HepG2 (cell line): Measurements from ENCODE around the gene PNN. TPM values are rescaled to one million over a fixed set of nuclear protein-coding genes. Genes with fewer than 3 reads are reported as not detected.

Source experiments
- ATM ChIP-seq: fragments of 450-650 bp; IDR thresholded peaks from 2 replicates; pipeline ENCODE4 v1.7.1; 2017; ENCODE audit warnings: mild to moderate bottlenecking, borderline replicate concordance
- BHLHE40 ChIP-seq: IDR thresholded peaks from 2 replicates; pipeline ENCODE4 v1.6.1; 2011; ENCODE audit warnings: low read length, improper control_type of control experiment
- DMTF1 ChIP-seq: sonication (generic); formaldehyde crosslinking; IDR thresholded peaks from 2 replicates; pipeline ENCODE4 v1.4.0; 2020; ENCODE audit warnings: mild to moderate bottlenecking, missing genetic modification reagents
- FOXA1 ChIP-seq, 2 experiments: fragments of 450-650 bp in 1 of 2; sonication (generic) in 1 of 2; formaldehyde crosslinking in 1 of 2; IDR thresholded peaks; 2 replicates each; pipeline versions ENCODE4 v1.4.0 to v1.6.1; 2016 to 2020; ENCODE audit warnings: missing genetic modification reagents in 1 of 2
- GATA4 ChIP-seq: sonication (generic); IDR thresholded peaks from 2 replicates; pipeline ENCODE4 v1.6.1; 2016; ENCODE audit warnings: antibody characterized with exemption, low read depth, borderline replicate concordance
- GFI1 ChIP-seq: sonication (generic); formaldehyde crosslinking; IDR thresholded peaks from 2 replicates; pipeline ENCODE4 v1.5.0; 2020; ENCODE audit warnings: missing genetic modification reagents, mild to moderate bottlenecking, borderline replicate concordance
- HNRNPK ChIP-seq: fragments of 200-400 bp; formaldehyde crosslinking; IDR thresholded peaks from 2 replicates; pipeline ENCODE4 v1.6.1; 2018; ENCODE audit warnings: low read length, low read depth, moderate library complexity, mild to moderate bottlenecking; ENCODE audit not compliant: poor library complexity, severe bottlenecking
- IKZF4 ChIP-seq: sonication (generic); formaldehyde crosslinking; IDR thresholded peaks from 2 replicates; pipeline ENCODE4 v1.5.1; 2020; ENCODE audit warnings: borderline replicate concordance, mild to moderate bottlenecking, low read depth, missing genetic modification reagents; ENCODE audit errors: not compliant biosample characterization
- JUN ChIP-seq: sonication (generic); formaldehyde crosslinking; IDR thresholded peaks from 2 replicates; pipeline ENCODE4 v1.4.0; 2020; ENCODE audit warnings: mild to moderate bottlenecking, missing genetic modification reagents
- KAT7 ChIP-seq: IDR thresholded peaks from 2 replicates; pipeline ENCODE4 v1.6.1; 2018; ENCODE audit warnings: borderline replicate concordance, missing compliant biosample characterization
- MATR3 ChIP-seq: sonication (generic); formaldehyde crosslinking; IDR thresholded peaks from 2 replicates; pipeline ENCODE4 v1.4.0; 2020; ENCODE audit warnings: missing genetic modification reagents
- PPARG ChIP-seq: conservative IDR thresholded peaks from 2 replicates; pipeline ENCODE4 v1.6.1; 2016; ENCODE audit warnings: missing biosample characterization, missing genetic modification reagents
- RARA ChIP-seq: IDR thresholded peaks from 2 replicates; pipeline ENCODE4 v1.6.1; 2016; ENCODE audit warnings: missing genetic modification reagents, missing compliant biosample characterization
- TAF1 ChIP-seq: sonication (generic); formaldehyde crosslinking; IDR thresholded peaks from 2 replicates; pipeline ENCODE4 v1.4.0; 2020; ENCODE audit warnings: missing genetic modification reagents
- TMF1 ChIP-seq: sonication (generic); formaldehyde crosslinking; IDR thresholded peaks from 2 replicates; pipeline ENCODE4 v1.8.1; 2022; ENCODE audit warnings: low read depth, missing genetic modification reagents
- ZNF205 ChIP-seq: IDR thresholded peaks from 2 replicates; pipeline ENCODE4 v1.6.1; 2018; ENCODE audit warnings: missing biosample characterization, missing genetic modification reagents
- ZNF33A ChIP-seq: sonication (generic); formaldehyde crosslinking; IDR thresholded peaks from 2 replicates; pipeline ENCODE4 v1.5.1; 2020; ENCODE audit warnings: missing genetic modification reagents, mild to moderate bottlenecking, moderate library complexity, borderline replicate concordance
- ZNF660 ChIP-seq: sonication (generic); formaldehyde crosslinking; IDR thresholded peaks from 2 replicates; pipeline ENCODE4 v1.5.1; 2020; ENCODE audit warnings: mild to moderate bottlenecking, low read depth, missing genetic modification reagents, borderline replicate concordance
- ZNF788 ChIP-seq: sonication (generic); formaldehyde crosslinking; IDR thresholded peaks from 2 replicates; pipeline ENCODE4 v1.5.0; 2020; ENCODE audit warnings: mild to moderate bottlenecking, missing genetic modification reagents, borderline replicate concordance
- ZNF879 ChIP-seq: sonication (generic); formaldehyde crosslinking; IDR thresholded peaks from 2 replicates; pipeline ENCODE4 v1.8.1; 2023; ENCODE audit warnings: missing genetic modification reagents
- ZNF883 ChIP-seq: sonication (generic); formaldehyde crosslinking; IDR thresholded peaks from 2 replicates; pipeline ENCODE4 v1.5.1; 2020; ENCODE audit warnings: mild to moderate bottlenecking, missing genetic modification reagents; ENCODE audit errors: not compliant biosample characterization
- polyA plus RNA-seq, 8 experiments: library from polyadenylated mRNA; depleted of rRNA in 3 of 8; stranded (reverse) in 7 of 8; unstranded in 1 of 8; fragments of >200 nt; fragmentation: Illumina TruSeq in 4 of 8; extraction: Trizol in 4 of 8; gene quantifications; 2 replicates each; pipeline versions ENCODE4 v1.2.1 to v1.2.3, GENCODE V29; 2011 to 2016; ENCODE audit warnings: low read depth in 4 of 8, missing spikeins in 1 of 8, mixed read lengths in 1 of 8; ENCODE audit not compliant: insufficient read depth in 1 of 8
- total RNA-seq, 5 experiments: library from RNA; depleted of rRNA; stranded (reverse); fragments of >200 nt; fragmentation: Illumina TruSeq; extraction: Trizol; gene quantifications; 2 replicates each; pipeline ENCODE4 v1.2.3, GENCODE V29; 2016; ENCODE audit warnings: low read depth in 1 of 5
- TF ChIP-seq, protein P1 (sequence below): sonication (generic); formaldehyde crosslinking; IDR thresholded peaks from 2 replicates; pipeline ENCODE4 v1.4.0; 2020; ENCODE audit warnings: mild to moderate bottlenecking, missing genetic modification reagents, borderline replicate concordance
- TF ChIP-seq, protein P2 (sequence below): sonication (generic); formaldehyde crosslinking; IDR thresholded peaks from 2 replicates; pipeline ENCODE4 v1.5.1; 2020; ENCODE audit warnings: missing genetic modification reagents, mild to moderate bottlenecking, borderline replicate concordance

PNN gene
- total and polyA plus RNA-seq, 2 of the 13 experiments (the other 11 are each of a cell fraction or from before 2014, with no cell fraction given) = 58.0 to 214 TPM

GRCh38 chr14:39174560-39175444 is at the start of gene PNN (continued):
- TF ChIP-seq, protein P1, sequence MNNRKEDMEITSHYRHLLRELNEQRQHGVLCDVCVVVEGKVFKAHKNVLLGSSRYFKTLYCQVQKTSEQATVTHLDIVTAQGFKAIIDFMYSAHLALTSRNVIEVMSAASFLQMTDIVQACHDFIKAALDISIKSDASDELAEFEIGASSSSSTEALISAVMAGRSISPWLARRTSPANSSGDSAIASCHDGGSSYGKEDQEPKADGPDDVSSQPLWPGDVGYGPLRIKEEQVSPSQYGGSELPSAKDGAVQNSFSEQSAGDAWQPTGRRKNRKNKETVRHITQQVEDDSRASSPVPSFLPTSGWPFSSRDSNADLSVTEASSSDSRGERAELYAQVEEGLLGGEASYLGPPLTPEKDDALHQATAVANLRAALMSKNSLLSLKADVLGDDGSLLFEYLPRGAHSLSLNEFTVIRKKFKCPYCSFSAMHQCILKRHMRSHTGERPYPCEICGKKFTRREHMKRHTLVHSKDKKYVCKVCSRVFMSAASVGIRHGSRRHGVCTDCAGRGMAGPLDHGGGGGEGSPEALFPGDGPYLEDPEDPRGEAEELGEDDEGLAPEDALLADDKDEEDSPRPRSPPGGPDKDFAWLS (CRISPR knock-in tag) = no peak; the same call in 1 of the 2 replicates
- TF ChIP-seq ZNF879 (CRISPR knock-in tag) (peak; percentile 99), ZNF660 (CRISPR knock-in tag) (peak; percentile 38; the same call in 1 of the 2 replicates), PPARG (peak; percentile 70), ZNF883 (CRISPR knock-in tag) (peak; percentile 54), TAF1 (peak; percentile 100), GFI1 (CRISPR knock-in tag) (peak; percentile 93), IKZF4 (CRISPR knock-in tag) (peak; percentile 99), TMF1 (CRISPR knock-in tag) (peak; percentile 94), ZNF33A (CRISPR knock-in tag) (peak; percentile 71; the same call in 1 of the 2 replicates), GATA4 (peak; percentile 78), HNRNPK (no peak), BHLHE40 (peak; percentile 98), DMTF1 (CRISPR knock-in tag) (peak; percentile 89; the same call in 1 of the 2 replicates), KAT7 (peak; percentile 99), ZNF788 (peak; percentile 91), ATM (no peak; the same call in 1 of the 2 replicates), RARA (peak; percentile 23), FOXA1 (IDR thresholded peaks at IDR 0.05) (no peak), FOXA1 (CRISPR knock-in tag; IDR thresholded peaks at IDR 0.05) (peak; percentile 47), MATR3 (CRISPR knock-in tag) (no peak; the same call in 1 of the 2 replicates), ZNF205 (CRISPR knock-in tag) (peak; percentile 10; the same call in 1 of the 2 replicates), JUN (peak; percentile 91)
- TF ChIP-seq, protein P2, sequence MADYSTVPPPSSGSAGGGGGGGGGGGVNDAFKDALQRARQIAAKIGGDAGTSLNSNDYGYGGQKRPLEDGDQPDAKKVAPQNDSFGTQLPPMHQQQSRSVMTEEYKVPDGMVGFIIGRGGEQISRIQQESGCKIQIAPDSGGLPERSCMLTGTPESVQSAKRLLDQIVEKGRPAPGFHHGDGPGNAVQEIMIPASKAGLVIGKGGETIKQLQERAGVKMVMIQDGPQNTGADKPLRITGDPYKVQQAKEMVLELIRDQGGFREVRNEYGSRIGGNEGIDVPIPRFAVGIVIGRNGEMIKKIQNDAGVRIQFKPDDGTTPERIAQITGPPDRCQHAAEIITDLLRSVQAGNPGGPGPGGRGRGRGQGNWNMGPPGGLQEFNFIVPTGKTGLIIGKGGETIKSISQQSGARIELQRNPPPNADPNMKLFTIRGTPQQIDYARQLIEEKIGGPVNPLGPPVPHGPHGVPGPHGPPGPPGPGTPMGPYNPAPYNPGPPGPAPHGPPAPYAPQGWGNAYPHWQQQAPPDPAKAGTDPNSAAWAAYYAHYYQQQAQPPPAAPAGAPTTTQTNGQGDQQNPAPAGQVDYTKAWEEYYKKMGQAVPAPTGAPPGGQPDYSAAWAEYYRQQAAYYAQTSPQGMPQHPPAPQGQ (CRISPR knock-in tag) = no peak; the same call in 1 of the 2 replicates
